Measurements from ENCODE around the gene TYMS. TPM values are rescaled to one million over a fixed set of nuclear protein-coding genes. Genes with fewer than 3 reads are reported as not detected.
"Not testable (repeated sequence)": the region's sequence is repeated elsewhere in the genome, so short reads cannot be mapped to it uniquely, and the experiment has no call there.

Gene TYMS
- total and polyA plus RNA-seq, 8 donors = 1.3 to 6.9 (median 2.8) TPM

DNA sequence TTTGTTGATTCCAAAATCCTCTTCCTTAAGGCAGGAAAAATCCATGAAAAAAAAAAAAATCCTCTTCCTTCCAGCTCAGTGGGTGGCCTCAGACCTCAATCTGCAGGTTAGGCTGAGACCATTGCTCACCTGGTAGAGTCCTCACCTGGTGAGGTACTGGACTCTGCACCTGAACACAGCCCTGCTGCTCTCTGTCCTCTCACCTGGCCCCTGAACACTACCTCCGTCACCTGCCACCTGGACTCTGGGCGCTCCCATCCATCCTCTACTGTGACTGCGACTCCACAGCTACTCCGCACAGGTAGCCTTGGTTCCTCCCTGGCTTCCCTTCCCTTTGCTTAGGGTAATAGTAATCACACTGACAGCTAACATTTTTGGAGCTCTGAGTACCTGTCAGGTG lies 22.1 kb downstream of the TYMS start:
- H3K27ac ChIP-seq = no peak overlapping the region
- H3K4me3 ChIP-seq = no peak overlapping the region
- TF ChIP-seq, protein P1, sequence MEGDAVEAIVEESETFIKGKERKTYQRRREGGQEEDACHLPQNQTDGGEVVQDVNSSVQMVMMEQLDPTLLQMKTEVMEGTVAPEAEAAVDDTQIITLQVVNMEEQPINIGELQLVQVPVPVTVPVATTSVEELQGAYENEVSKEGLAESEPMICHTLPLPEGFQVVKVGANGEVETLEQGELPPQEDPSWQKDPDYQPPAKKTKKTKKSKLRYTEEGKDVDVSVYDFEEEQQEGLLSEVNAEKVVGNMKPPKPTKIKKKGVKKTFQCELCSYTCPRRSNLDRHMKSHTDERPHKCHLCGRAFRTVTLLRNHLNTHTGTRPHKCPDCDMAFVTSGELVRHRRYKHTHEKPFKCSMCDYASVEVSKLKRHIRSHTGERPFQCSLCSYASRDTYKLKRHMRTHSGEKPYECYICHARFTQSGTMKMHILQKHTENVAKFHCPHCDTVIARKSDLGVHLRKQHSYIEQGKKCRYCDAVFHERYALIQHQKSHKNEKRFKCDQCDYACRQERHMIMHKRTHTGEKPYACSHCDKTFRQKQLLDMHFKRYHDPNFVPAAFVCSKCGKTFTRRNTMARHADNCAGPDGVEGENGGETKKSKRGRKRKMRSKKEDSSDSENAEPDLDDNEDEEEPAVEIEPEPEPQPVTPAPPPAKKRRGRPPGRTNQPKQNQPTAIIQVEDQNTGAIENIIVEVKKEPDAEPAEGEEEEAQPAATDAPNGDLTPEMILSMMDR (IDR thresholded peaks at IDR 0.05) = no peak
- 96 to 98% methylated on average over 4 of the region's 4 CpGs for WGBS, 2 donors
- H3K27me3 ChIP-seq = no peaks in the 10 kb centered on the region
- H3K4me1 ChIP-seq = peaks cover 4 to 6% (median 4%) of the 10 kb centered on the region in 3 donors
- intact Hi-C loops (cut with DNase I) = no loop called here
- DNase-seq = no peak
- no peak for FAIRE-seq
- no peaks in the 10 kb centered on the region for H3K9me3 ChIP-seq
- ATAC-seq = no peak
- H3K36me3 ChIP-seq = peaks cover 0 to 52% (median 12%) of the 10 kb centered on the region in 3 donors

DNA sequence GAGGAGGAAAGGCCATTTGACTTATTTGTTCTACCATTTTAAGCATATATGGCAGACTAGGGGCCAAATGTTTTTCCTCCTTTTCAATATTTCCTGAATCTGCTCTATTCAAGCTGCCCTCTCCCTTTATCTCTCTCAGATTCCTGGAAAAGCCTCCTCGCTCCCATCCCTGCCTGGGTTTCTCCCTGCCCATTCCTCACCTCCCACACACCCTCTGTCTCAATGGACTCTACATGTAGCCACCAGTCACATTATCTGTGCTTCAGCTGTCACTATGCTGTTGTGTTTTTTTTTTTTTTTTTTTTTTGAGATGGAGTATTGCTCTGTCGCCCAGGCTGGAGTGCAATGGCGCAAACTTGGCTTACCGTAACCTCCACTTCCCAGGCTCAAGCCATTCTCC lies 22.9 kb downstream of the TYMS start:
- no peak for DNase-seq
- intact Hi-C loops (cut with DNase I) = no loop called here

GRCh38 chr18:681985-682384 lies 24.5 kb downstream of the TYMS start:
- Histone ChIP-seq H3K27ac (no peak overlapping the region), H3K27me3 (no peaks in the 10 kb centered on the region), H3K4me1 (peaks cover 4 to 6% (median 4%) of the 10 kb centered on the region in 3 donors), H3K4me3 (no peak overlapping the region), H3K9me3 (no peaks in the 10 kb centered on the region), H3K36me3 (peaks cover 0 to 33% (median 10%) of the 10 kb centered on the region in 3 donors)
- ATAC-seq (no peak), FAIRE-seq (no peak), DNase-seq (no peak)
- TF ChIP-seq, protein P1 (IDR thresholded peaks at IDR 0.05) = no peak
- 90 to 92% methylated on average over 5 of the region's 5 CpGs for WGBS, 2 donors
- intact Hi-C loops (cut with DNase I) = no loop called here

More for the DNA sequence above, 22.9 kb downstream of the TYMS start:
- 97 to 98% methylated on average over 4 of the region's 4 CpGs for WGBS, 2 donors
- TF ChIP-seq, protein P1 (IDR thresholded peaks at IDR 0.05) = no peak
- no peak overlapping the region for H3K27ac ChIP-seq
- no peaks in the 10 kb centered on the region for H3K27me3 ChIP-seq
- peaks cover 4 to 6% (median 4%) of the 10 kb centered on the region in 3 donors for H3K4me1 ChIP-seq
- ATAC-seq (no peak), FAIRE-seq (no peak)
- H3K36me3 ChIP-seq = peaks cover 0 to 44% (median 12%) of the 10 kb centered on the region in 3 donors
- no peak overlapping the region for H3K4me3 ChIP-seq
- no peaks in the 10 kb centered on the region for H3K9me3 ChIP-seq

DNA sequence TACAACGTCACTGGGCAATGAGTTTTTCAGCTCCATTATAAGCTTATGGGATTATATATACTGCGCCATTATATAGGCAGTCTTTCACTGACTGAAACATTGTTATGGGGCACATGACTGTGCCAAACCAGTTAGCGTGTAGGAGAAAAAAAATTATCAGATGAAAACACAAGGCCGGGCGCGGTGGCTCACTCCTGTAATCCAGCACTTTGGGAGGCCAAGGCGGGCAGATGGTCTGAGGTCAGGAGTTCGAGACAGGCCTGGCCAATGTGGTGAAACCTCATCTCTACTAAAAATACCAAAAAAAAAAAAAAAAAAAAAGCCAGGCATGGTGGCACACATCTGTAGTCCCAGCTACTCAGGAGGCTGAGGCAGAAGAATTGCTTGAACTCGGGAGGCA lies 25.0 kb downstream of the TYMS start:
- H3K4me1 ChIP-seq; H3K9me3 ChIP-seq; ATAC-seq; intact Hi-C loops (cut with DNase I); H3K27me3 ChIP-seq; FAIRE-seq; H3K27ac ChIP-seq; H3K4me3 ChIP-seq; DNase-seq: not testable (repeated sequence)
- WGBS, 2 donors = 88 to 92% methylated on average over 9 of the region's 9 CpGs
- H3K36me3 ChIP-seq = peaks cover 0 to 29% (median 7%) of the 10 kb centered on the region in 3 donors

GRCh38 chr18:682833-683232 lies 25.4 kb downstream of the TYMS start:
- no peak for FAIRE-seq
- Histone ChIP-seq H3K36me3 (peaks cover 0 to 25% (median 7%) of the 10 kb centered on the region in 3 donors), H3K4me1 (peaks cover 4 to 6% (median 4%) of the 10 kb centered on the region in 3 donors), H3K27ac (no peak overlapping the region), H3K27me3 (no peaks in the 10 kb centered on the region), H3K4me3 (no peak overlapping the region), H3K9me3 (no peaks in the 10 kb centered on the region)
- DNase-seq = no peak
- intact Hi-C loops (cut with DNase I) = no loop called here
- TF ChIP-seq, protein P1 (IDR thresholded peaks at IDR 0.05) = no peak
- no peak for ATAC-seq
